ENCODE measurements around the gene TPK1. TPM values are rescaled to one million over a fixed set of nuclear protein-coding genes. Genes with fewer than 3 reads are reported as not detected.
"Not testable (repeated sequence)": the region's sequence is repeated elsewhere in the genome, so short reads cannot be mapped to it uniquely, and the experiment has no call there.

The TPK1 gene
- total RNA-seq, 1 donor: 6.9 TPM

- peaks cover 2% of the 10 kb centered on the region for H3K9me3 ChIP-seq (ENCODE audit: low read depth, low read length)
- H3K36me3 ChIP-seq (ENCODE audit: insufficient read depth, low read length): no peaks in the 10 kb centered on the region
- DNase-seq (ENCODE audit: insufficient read length, low spot score, missing footprints): no peak
- H3K79me2 ChIP-seq (ENCODE audit: insufficient read depth, low read length): no peaks in the 10 kb centered on the region
- no peak overlapping the region for H3K27ac ChIP-seq (ENCODE audit: low read depth, low read length)
- no peaks in the 10 kb centered on the region for H3K4me1 ChIP-seq (ENCODE audit: insufficient read depth, low read length)
- no peak overlapping the region for H3K4me2 ChIP-seq (ENCODE audit: insufficient read depth, low read length)
- no peak overlapping the region for H3K4me3 ChIP-seq (ENCODE audit: insufficient read depth, low read length)
- no peaks in the 10 kb centered on the region for H4K20me1 ChIP-seq (ENCODE audit: insufficient read depth, low read length)
- no peak for TF ChIP-seq CTCF (IDR thresholded peaks at IDR 0.05; ENCODE audit: extremely low read depth, low read depth, low read length)
- no peaks in the 10 kb centered on the region for H3K27me3 ChIP-seq (ENCODE audit: insufficient read depth, low read length)
- H2AFZ ChIP-seq (ENCODE audit: low read length): no peak overlapping the region
These were observed 248.2 kb downstream of the TPK1 start for GRCh38 chr7:144587701-144588100.

DNA sequence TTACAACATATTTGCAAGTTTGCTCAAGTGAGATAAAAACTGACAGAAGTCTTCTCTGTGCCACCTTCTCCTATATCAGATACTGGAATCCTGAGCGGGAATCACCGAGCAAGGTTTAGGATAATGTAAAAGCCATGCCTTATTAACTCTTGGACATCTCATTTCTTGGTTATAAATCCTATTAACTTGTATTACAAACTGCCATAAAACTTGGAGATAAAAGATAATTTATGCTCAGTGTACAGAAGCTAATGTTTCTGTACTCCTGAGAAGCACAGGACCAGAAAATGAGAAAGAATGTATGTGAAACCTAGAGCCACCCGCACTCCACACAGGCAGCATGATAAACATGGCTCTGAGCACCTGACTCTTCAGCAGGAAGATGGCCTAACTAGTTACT lies 251.1 kb downstream of the TPK1 start:
- Histone ChIP-seq H3K4me3 (ENCODE audit: insufficient read depth, low read length) (no peak overlapping the region), H3K9me3 (ENCODE audit: low read depth, low read length) (peaks cover 4% of the 10 kb centered on the region), H3K4me1 (ENCODE audit: insufficient read depth, low read length) (no peaks in the 10 kb centered on the region), H3K79me2 (ENCODE audit: insufficient read depth, low read length) (no peaks in the 10 kb centered on the region), H3K36me3 (ENCODE audit: insufficient read depth, low read length) (no peaks in the 10 kb centered on the region), H3K27me3 (ENCODE audit: insufficient read depth, low read length) (no peaks in the 10 kb centered on the region), H3K4me2 (ENCODE audit: insufficient read depth, low read length) (no peak overlapping the region), H3K27ac (ENCODE audit: low read depth, low read length) (no peak overlapping the region), H4K20me1 (ENCODE audit: insufficient read depth, low read length) (no peaks in the 10 kb centered on the region), H2AFZ (ENCODE audit: low read length) (no peak overlapping the region)
- no peak for TF ChIP-seq CTCF (IDR thresholded peaks at IDR 0.05; ENCODE audit: extremely low read depth, low read depth, low read length)
- no peak for DNase-seq (ENCODE audit: insufficient read length, low spot score, missing footprints)

DNA sequence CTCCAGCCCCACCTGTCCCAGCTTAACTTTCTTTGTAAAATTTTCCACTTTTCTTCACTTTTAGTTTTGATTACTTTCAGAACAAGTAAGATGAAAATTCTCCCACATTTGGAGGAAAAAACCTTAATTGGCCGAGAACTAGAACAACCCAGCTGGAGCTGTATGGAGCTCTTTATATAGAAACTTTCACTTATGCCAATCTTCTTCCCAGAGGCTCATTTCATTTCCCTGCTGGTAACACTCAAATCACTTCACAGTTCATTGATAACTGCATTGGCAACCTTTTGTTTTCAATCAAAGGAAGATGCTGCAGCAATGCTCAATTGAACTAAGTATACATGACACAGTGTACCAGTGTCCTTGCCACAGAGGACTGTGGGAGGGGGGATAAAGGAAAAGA lies 256.2 kb downstream of the TPK1 start:
- Histone ChIP-seq H3K4me2 (ENCODE audit: insufficient read depth, low read length) (no peak overlapping the region), H3K4me3 (ENCODE audit: insufficient read depth, low read length) (no peak overlapping the region), H3K27ac (ENCODE audit: low read depth, low read length) (no peak overlapping the region), H2AFZ (ENCODE audit: low read length) (no peak overlapping the region), H3K27me3 (ENCODE audit: insufficient read depth, low read length) (no peaks in the 10 kb centered on the region), H3K4me1 (ENCODE audit: insufficient read depth, low read length) (no peaks in the 10 kb centered on the region), H3K36me3 (ENCODE audit: insufficient read depth, low read length) (no peaks in the 10 kb centered on the region), H3K79me2 (ENCODE audit: insufficient read depth, low read length) (no peaks in the 10 kb centered on the region), H4K20me1 (ENCODE audit: insufficient read depth, low read length) (no peaks in the 10 kb centered on the region), H3K9me3 (ENCODE audit: low read depth, low read length) (peaks cover 2% of the 10 kb centered on the region)
- TF ChIP-seq CTCF (IDR thresholded peaks at IDR 0.05; ENCODE audit: extremely low read depth, low read depth, low read length): no peak
- DNase-seq (ENCODE audit: insufficient read length, low spot score, missing footprints): no peak

GRCh38 chr7:144575456-144575855 lies 260.4 kb downstream of the TPK1 start:
- Histone ChIP-seq H3K27ac (ENCODE audit: low read depth, low read length) (no peak overlapping the region), H3K36me3 (ENCODE audit: insufficient read depth, low read length) (no peaks in the 10 kb centered on the region), H3K4me3 (ENCODE audit: insufficient read depth, low read length) (no peak overlapping the region), H2AFZ (ENCODE audit: low read length) (no peak overlapping the region), H3K4me2 (ENCODE audit: insufficient read depth, low read length) (no peak overlapping the region), H3K79me2 (ENCODE audit: insufficient read depth, low read length) (no peaks in the 10 kb centered on the region), H4K20me1 (ENCODE audit: insufficient read depth, low read length) (no peaks in the 10 kb centered on the region), H3K4me1 (ENCODE audit: insufficient read depth, low read length) (no peaks in the 10 kb centered on the region), H3K27me3 (ENCODE audit: insufficient read depth, low read length) (no peaks in the 10 kb centered on the region), H3K9me3 (ENCODE audit: low read depth, low read length) (no peaks in the 10 kb centered on the region)
- DNase-seq (ENCODE audit: insufficient read length, low spot score, missing footprints): no peak
- TF ChIP-seq CTCF (IDR thresholded peaks at IDR 0.05; ENCODE audit: extremely low read depth, low read depth, low read length): no peak

DNA sequence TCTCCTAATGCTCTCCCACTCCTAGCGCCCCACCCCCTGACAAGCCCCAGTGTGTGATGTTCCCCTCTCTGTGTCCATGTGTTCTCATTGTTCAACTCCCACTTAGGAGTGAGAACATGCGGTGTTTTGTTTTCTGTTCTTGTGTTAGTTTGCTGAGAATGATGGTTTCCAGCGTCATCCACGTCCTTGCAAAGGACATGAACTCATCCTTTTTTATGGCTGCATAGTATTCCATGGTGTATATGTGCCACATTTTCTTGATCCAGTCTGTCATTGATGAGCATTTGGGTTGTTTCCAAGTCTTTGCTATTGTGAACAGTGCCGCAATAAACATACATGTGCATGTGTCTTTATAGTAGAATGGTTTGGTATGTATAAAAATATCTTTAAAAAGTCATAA lies 261.1 kb downstream of the TPK1 start:
- not testable (repeated sequence) for H3K9me3 ChIP-seq (ENCODE audit: low read depth, low read length); H3K27me3 ChIP-seq (ENCODE audit: insufficient read depth, low read length); H2AFZ ChIP-seq (ENCODE audit: low read length); H3K36me3 ChIP-seq (ENCODE audit: insufficient read depth, low read length); H3K4me3 ChIP-seq (ENCODE audit: insufficient read depth, low read length); H3K4me2 ChIP-seq (ENCODE audit: insufficient read depth, low read length); H4K20me1 ChIP-seq (ENCODE audit: insufficient read depth, low read length); H3K79me2 ChIP-seq (ENCODE audit: insufficient read depth, low read length); H3K27ac ChIP-seq (ENCODE audit: low read depth, low read length); H3K4me1 ChIP-seq (ENCODE audit: insufficient read depth, low read length); DNase-seq (ENCODE audit: insufficient read length, low spot score, missing footprints)
